Neuronal stem cell (in vitro differentiated cells): ENCODE results near the gene KRT23.

ENCODE experiments used
- DNase-seq: peaks from one replicate; pipeline ENCODE4 v3.0.0-alpha.2; 2013; ENCODE audit warnings: low spot score
- H2AFZ ChIP-seq: one replicate; pipeline ENCODE4 v1.6.1; 2013; ENCODE audit warnings: mild to moderate bottlenecking, low read length, inconsistent platforms
- H2AK5ac ChIP-seq: 2 replicates; pipeline ENCODE4 v1.6.1; 2013; ENCODE audit warnings: low read depth, mild to moderate bottlenecking, inconsistent platforms, low read length, moderate library complexity, mixed read lengths
- H2BK120ac ChIP-seq: 2 replicates; pipeline ENCODE4 v1.6.1; 2013; ENCODE audit warnings: low read depth, mild to moderate bottlenecking, inconsistent platforms, low read length, moderate library complexity, mixed read lengths
- H2BK12ac ChIP-seq: one replicate; pipeline ENCODE4 v1.6.1; 2013; ENCODE audit warnings: low read length, inconsistent platforms
- H2BK15ac ChIP-seq: 2 replicates; pipeline ENCODE4 v1.6.1; 2013; ENCODE audit warnings: mild to moderate bottlenecking, low read length, inconsistent platforms, mixed read lengths
- H2BK5ac ChIP-seq: one replicate; pipeline ENCODE4 v1.6.1; 2013; ENCODE audit warnings: inconsistent platforms, mild to moderate bottlenecking, low read length, moderate library complexity
- H3K14ac ChIP-seq: one replicate; pipeline ENCODE4 v1.6.1; 2013; ENCODE audit warnings: low read length, inconsistent platforms
- H3K18ac ChIP-seq: 2 replicates; pipeline ENCODE4 v1.6.1; 2013; ENCODE audit warnings: low read length, inconsistent platforms
- H3K23ac ChIP-seq: 2 replicates; pipeline ENCODE4 v1.6.1; 2013; ENCODE audit warnings: low read depth, mild to moderate bottlenecking, mixed read lengths, low read length, inconsistent platforms; ENCODE audit not compliant: poor library complexity
- H3K27ac ChIP-seq: replicated peaks from 3 replicates; pipeline ENCODE4 v1.5.1; 2013; ENCODE audit warnings: low read length, inconsistent platforms
- H3K27me3 ChIP-seq, 3 experiments: 2 replicates each; pipeline ENCODE4 v1.6.1; 2013; ENCODE audit warnings: low read length in 3 of 3, mild to moderate bottlenecking in 2 of 3, inconsistent platforms in 1 of 3, low read depth in 1 of 3, mixed read lengths in 1 of 3, moderate library complexity in 1 of 3; ENCODE audit not compliant: control insufficient read depth in 3 of 3, insufficient read depth in 3 of 3
- H3K36me3 ChIP-seq, 2 donors: replicated peaks in 1 of 2; 2 replicates each; pipeline ENCODE4 v1.6.1; 2013; ENCODE audit warnings: low read length in 2 of 2; ENCODE audit not compliant: control insufficient read depth in 2 of 2, insufficient read depth in 2 of 2
- H3K4ac ChIP-seq: 2 replicates; pipeline ENCODE4 v1.6.1; 2013; ENCODE audit warnings: inconsistent platforms, mild to moderate bottlenecking, low read length, moderate library complexity
- H3K4me1 ChIP-seq, 2 donors: 1 replicate in 1 of 2; 2 replicates in 1 of 2; pipeline ENCODE4 v1.6.1; 2013; ENCODE audit warnings: low read length in 2 of 2, low read depth in 1 of 2; ENCODE audit not compliant: control insufficient read depth in 2 of 2, insufficient read depth in 1 of 2
- H3K4me2 ChIP-seq: one replicate; pipeline ENCODE4 v1.6.1; 2013; ENCODE audit warnings: mild to moderate bottlenecking, low read length, inconsistent platforms; ENCODE audit not compliant: insufficient read depth, poor library complexity, severe bottlenecking
- H3K4me3 ChIP-seq, 2 donors: 2 replicates each; pipeline ENCODE4 v1.5.1; 2013; ENCODE audit warnings: low read length in 2 of 2, mild to moderate bottlenecking in 2 of 2, inconsistent platforms in 1 of 2, moderate library complexity in 1 of 2
- H3K79me1 ChIP-seq: one replicate; pipeline ENCODE4 v1.6.1; 2013; ENCODE audit warnings: low read depth, mild to moderate bottlenecking, inconsistent platforms, low read length, moderate library complexity
- H3K9ac ChIP-seq: one replicate; pipeline ENCODE4 v1.6.1; 2013; ENCODE audit warnings: mild to moderate bottlenecking, low read depth, low read length, inconsistent platforms; ENCODE audit not compliant: poor library complexity
- H3K9me3 ChIP-seq, 2 donors: replicated peaks in 1 of 2; 2 replicates each; pipeline versions ENCODE3 to v1.6.1; 2013; ENCODE audit warnings: low read length in 2 of 2, mild to moderate bottlenecking in 2 of 2, inconsistent platforms in 1 of 2, low read depth in 1 of 2, mixed read lengths in 1 of 2, moderate library complexity in 1 of 2; ENCODE audit not compliant: control insufficient read depth in 2 of 2, insufficient read depth in 1 of 2
- H4K8ac ChIP-seq: one replicate; pipeline ENCODE4 v1.6.1; 2013; ENCODE audit warnings: low read depth, mild to moderate bottlenecking, inconsistent platforms, low read length, moderate library complexity
- H4K91ac ChIP-seq: one replicate; pipeline ENCODE4 v1.6.1; 2013; ENCODE audit warnings: low read length, low read depth, mild to moderate bottlenecking, inconsistent platforms; ENCODE audit not compliant: poor library complexity
- WGBS, 2 donors: extraction: QIAGEN DNeasy Blood & Tissue Kit; methylation state at CpG; one replicate each; pipeline ENCODE4 v1.1.7; 2013; ENCODE audit warnings: missing lambda C conversion rate in 2 of 2, mixed read lengths in 1 of 2; ENCODE audit not compliant: insufficient read length in 2 of 2, insufficient replicate concordance in 1 of 2; ENCODE audit errors: extremely low coverage in 2 of 2; 5-methylcytosine and 5-hydroxymethylcytosine counted together

KRT23 gene

DNA sequence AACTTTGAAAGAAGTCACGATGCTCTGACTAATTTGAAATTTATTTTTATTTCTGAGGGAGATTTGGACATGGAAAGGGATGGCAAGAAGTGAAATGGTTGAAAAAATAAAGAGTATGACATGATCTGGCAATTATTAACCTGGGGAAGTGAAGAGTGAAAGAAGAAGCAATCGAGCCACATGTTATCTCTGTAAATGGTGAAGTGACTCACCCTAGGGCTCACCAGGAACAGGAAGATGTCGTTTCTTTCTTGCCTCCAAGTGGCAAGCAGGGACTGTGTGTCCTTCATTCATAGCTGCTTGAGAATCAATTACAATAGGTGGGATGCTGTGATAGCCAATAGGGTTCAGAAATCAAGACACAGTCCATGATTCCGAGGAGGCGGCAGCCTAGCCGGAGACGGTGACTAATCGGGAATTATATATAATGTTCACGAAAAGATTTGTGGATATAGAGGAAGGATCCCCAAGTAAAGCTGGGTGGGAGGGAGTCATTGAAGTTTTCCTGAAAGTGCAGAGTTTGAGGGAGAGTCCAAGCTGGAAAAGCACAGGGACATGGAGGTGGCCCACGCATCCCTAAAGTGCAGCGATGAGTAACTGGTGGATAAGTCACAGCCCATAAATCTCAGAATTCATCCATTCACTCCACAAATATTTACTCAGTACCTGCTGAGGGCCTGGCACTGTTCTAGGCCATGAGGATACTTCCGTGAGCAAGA, 34.2 kb downstream of the KRT23 start:
- no peak overlapping the region for H2BK5ac ChIP-seq
- no peak overlapping the region for H2AK5ac ChIP-seq
- peaks cover 0 to 6% (median 0%) of the 10 kb centered on the region in 3 experiments for H3K27me3 ChIP-seq
- H3K4me3 ChIP-seq: no peak overlapping the region
- H4K91ac ChIP-seq: no peak overlapping the region
- no peak overlapping the region for H3K4ac ChIP-seq
- H3K79me1 ChIP-seq: no peaks in the 10 kb centered on the region
- no peak overlapping the region for H3K18ac ChIP-seq
- H3K23ac ChIP-seq: no peak overlapping the region
- no peak overlapping the region for H4K8ac ChIP-seq
- no peak overlapping the region for H2BK12ac ChIP-seq
- no peak overlapping the region for H3K14ac ChIP-seq
- WGBS, 2 donors: no CpG with 5 or more reads among the region's 12 CpGs
- no peak overlapping the region for H2AFZ ChIP-seq
- H3K36me3 ChIP-seq: no peaks in the 10 kb centered on the region
- H3K9me3 ChIP-seq: no peaks in the 10 kb centered on the region
- H2BK15ac ChIP-seq: no peak overlapping the region
- H3K4me1 ChIP-seq: no peaks in the 10 kb centered on the region
- no peak for DNase-seq
- H3K4me2 ChIP-seq: no peak overlapping the region
- H3K27ac ChIP-seq: no peak overlapping the region
- H3K9ac ChIP-seq: no peak overlapping the region
- H2BK120ac ChIP-seq: no peak overlapping the region

DNA sequence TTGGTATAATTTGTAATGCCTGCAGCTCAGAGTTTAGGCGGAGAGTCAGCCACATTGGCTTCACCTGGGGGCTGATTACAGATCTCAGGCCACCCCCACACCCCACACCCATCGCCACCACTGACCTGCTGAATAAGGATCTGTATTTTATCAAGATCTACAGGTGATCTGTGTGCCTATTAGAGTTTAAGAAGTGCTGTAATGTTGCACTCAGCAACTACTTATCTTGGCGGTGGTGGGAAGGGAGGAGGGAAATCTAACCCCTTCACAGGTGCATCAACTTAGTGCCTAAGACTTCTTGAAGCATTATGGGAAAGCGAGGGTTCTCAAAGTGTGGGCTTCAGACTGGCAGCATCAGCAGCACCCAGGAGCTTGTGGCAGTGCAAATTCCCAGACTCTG, 34.9 kb downstream of the KRT23 start:
- H3K27ac ChIP-seq: no peak overlapping the region

DNA sequence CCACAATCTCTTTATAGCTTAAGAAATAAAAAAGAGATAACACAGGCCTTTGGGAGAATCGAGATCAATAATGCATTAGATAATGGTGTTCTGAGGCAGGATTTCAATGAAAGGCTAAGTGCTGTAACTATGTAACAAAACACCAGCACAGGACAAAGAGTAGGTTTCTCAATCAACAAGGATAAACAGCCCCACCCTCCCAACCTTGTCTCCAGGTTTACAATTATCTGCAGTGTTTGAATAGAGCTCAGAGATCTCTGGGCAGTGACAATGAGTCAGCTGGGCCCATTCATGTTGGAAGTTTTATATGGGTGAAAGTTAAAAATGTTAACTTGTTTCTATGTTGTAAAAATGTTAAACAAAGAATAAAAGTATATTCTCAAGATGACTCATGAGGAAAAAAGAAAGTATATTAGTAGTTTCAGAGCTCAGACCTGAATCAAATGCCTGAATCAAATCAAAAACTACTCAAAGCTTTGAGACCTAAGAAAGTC, 35.4 kb downstream of the KRT23 start:
- no peak overlapping the region for H2AK5ac ChIP-seq
- H2BK5ac ChIP-seq: no peak overlapping the region
- no peak overlapping the region for H3K27ac ChIP-seq
- H3K9ac ChIP-seq: no peak overlapping the region
- no peak overlapping the region for H2BK12ac ChIP-seq
- H3K4me3 ChIP-seq: no peak overlapping the region
- WGBS, 2 donors: no CpG with 5 or more reads among the region's 1 CpG
- no peak overlapping the region for H4K8ac ChIP-seq
- no peaks in the 10 kb centered on the region for H3K36me3 ChIP-seq
- no peak overlapping the region for H4K91ac ChIP-seq
- H3K4me1 ChIP-seq: no peaks in the 10 kb centered on the region
- no peak overlapping the region for H3K23ac ChIP-seq
- no peak overlapping the region for H3K4me2 ChIP-seq
- no peaks in the 10 kb centered on the region for H3K9me3 ChIP-seq
- peaks cover 0 to 7% (median 0%) of the 10 kb centered on the region in 3 experiments for H3K27me3 ChIP-seq
- H2BK120ac ChIP-seq: no peak overlapping the region
- no peak for DNase-seq
- no peak overlapping the region for H3K18ac ChIP-seq
- no peaks in the 10 kb centered on the region for H3K79me1 ChIP-seq
- no peak overlapping the region for H2BK15ac ChIP-seq
- H3K14ac ChIP-seq: no peak overlapping the region
- no peak overlapping the region for H3K4ac ChIP-seq
- no peak overlapping the region for H2AFZ ChIP-seq

More for the DNA sequence above, 34.9 kb downstream of the KRT23 start:
- no peak overlapping the region for H3K18ac ChIP-seq
- H3K9ac ChIP-seq: no peak overlapping the region
- H2BK5ac ChIP-seq: no peak overlapping the region
- H3K4me3 ChIP-seq: no peak overlapping the region
- H2BK12ac ChIP-seq: no peak overlapping the region
- H2AK5ac ChIP-seq: no peak overlapping the region
- H3K79me1 ChIP-seq: no peaks in the 10 kb centered on the region
- no peak overlapping the region for H2BK15ac ChIP-seq
- H3K14ac ChIP-seq: no peak overlapping the region
- H3K4me1 ChIP-seq: no peaks in the 10 kb centered on the region
- peaks cover 0 to 6% (median 0%) of the 10 kb centered on the region in 3 experiments for H3K27me3 ChIP-seq
- no peak overlapping the region for H4K91ac ChIP-seq
- DNase-seq: no peak
- no peak overlapping the region for H3K4me2 ChIP-seq
- no peak overlapping the region for H4K8ac ChIP-seq
- H3K9me3 ChIP-seq: no peaks in the 10 kb centered on the region
- no peaks in the 10 kb centered on the region for H3K36me3 ChIP-seq
- H2AFZ ChIP-seq: no peak overlapping the region
- no peak overlapping the region for H3K4ac ChIP-seq
- WGBS, 2 donors: no CpG with 5 or more reads among the region's 4 CpGs
- no peak overlapping the region for H3K23ac ChIP-seq
- H2BK120ac ChIP-seq: no peak overlapping the region

GRCh38 chr17:40900809-40901356, 36.6 kb downstream of the KRT23 start:
- no peaks in the 10 kb centered on the region for H3K36me3 ChIP-seq
- no peak overlapping the region for H4K91ac ChIP-seq
- no peak overlapping the region for H2BK120ac ChIP-seq

More at GRCh38 chr17:40900809-40901356, 36.6 kb downstream of the KRT23 start:
- H2BK15ac ChIP-seq: no peak overlapping the region
- no peak overlapping the region for H2BK5ac ChIP-seq
- no peak overlapping the region for H3K9ac ChIP-seq
- no CpG with 5 or more reads among the region's 5 CpGs for WGBS, 2 donors
- no peak for DNase-seq
- no peak overlapping the region for H3K4ac ChIP-seq
- H2BK12ac ChIP-seq: no peak overlapping the region
- no peaks in the 10 kb centered on the region for H3K9me3 ChIP-seq
- no peak overlapping the region for H3K23ac ChIP-seq
- no peak overlapping the region for H3K14ac ChIP-seq
- H2AFZ ChIP-seq: no peak overlapping the region
- no peak overlapping the region for H3K4me3 ChIP-seq
- H3K79me1 ChIP-seq: no peaks in the 10 kb centered on the region
- no peak overlapping the region for H4K8ac ChIP-seq
- no peak overlapping the region for H2AK5ac ChIP-seq
- no peak overlapping the region for H3K27ac ChIP-seq
- peaks cover 0 to 16% (median 0%) of the 10 kb centered on the region in 3 experiments for H3K27me3 ChIP-seq
- no peak overlapping the region for H3K18ac ChIP-seq
- H3K4me1 ChIP-seq: no peaks in the 10 kb centered on the region
- H3K4me2 ChIP-seq: no peak overlapping the region
